ENCODE data around the gene NDUFA3.

- TF ChIP-seq CTCF (IDR thresholded peaks at IDR 0.05) (no peak), EP300 (IDR thresholded peaks at IDR 0.05) (no peak), POLR2A (IDR thresholded peaks at IDR 0.05; ENCODE audit: low read length) (no peak), REST (IDR thresholded peaks at IDR 0.05) (no peak), FOSL2 (IDR thresholded peaks at IDR 0.05) (no peak), FOSL2 (CRISPR knock-in tag; IDR thresholded peaks at IDR 0.05) (no peak), RAD21 (conservative IDR thresholded peaks at IDR 0.05 in 1 of 2, IDR thresholded peaks at IDR 0.05 in 1 of 2) (no peak)
- TF ChIP-seq, protein P1, sequence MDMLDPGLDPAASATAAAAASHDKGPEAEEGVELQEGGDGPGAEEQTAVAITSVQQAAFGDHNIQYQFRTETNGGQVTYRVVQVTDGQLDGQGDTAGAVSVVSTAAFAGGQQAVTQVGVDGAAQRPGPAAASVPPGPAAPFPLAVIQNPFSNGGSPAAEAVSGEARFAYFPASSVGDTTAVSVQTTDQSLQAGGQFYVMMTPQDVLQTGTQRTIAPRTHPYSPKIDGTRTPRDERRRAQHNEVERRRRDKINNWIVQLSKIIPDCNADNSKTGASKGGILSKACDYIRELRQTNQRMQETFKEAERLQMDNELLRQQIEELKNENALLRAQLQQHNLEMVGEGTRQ (IDR thresholded peaks at IDR 0.05), result no peak
These were observed 18.6 kb downstream of the NDUFA3 start for GRCh38 chr19:54121259-54121658.
